Hepatocyte (in vitro differentiated cells): ENCODE measurements around the gene PROCR. TPM values are rescaled to one million over a fixed set of nuclear protein-coding genes. Genes with fewer than 3 reads are reported as not detected.

ENCODE experiments used
- DNase-seq: peaks from one replicate; pipeline ENCODE4 v3.0.0-alpha.2; 2016; ENCODE audit warnings: low spot score
- H2AFZ ChIP-seq: fragments of 200-600 bp; sonication (generic); 2 replicates; pipeline ENCODE4 v1.6.0; 2016; ENCODE audit warnings: antibody characterized with exemption, mild to moderate bottlenecking
- H3K27ac ChIP-seq: fragments of 200-600 bp; sonication (generic); 2 replicates; pipeline ENCODE4 v1.5.1; 2016; ENCODE audit warnings: mild to moderate bottlenecking
- H3K27me3 ChIP-seq: fragments of 200-600 bp; sonication (generic); 2 replicates; pipeline ENCODE4 v1.6.1; 2016
- H3K36me3 ChIP-seq: fragments of 200-600 bp; sonication (generic); replicated peaks from 2 replicates; pipeline ENCODE4 v1.5.1; 2016; ENCODE audit warnings: low read depth; ENCODE audit not compliant: insufficient read depth
- H3K4me1 ChIP-seq: fragments of 200-600 bp; sonication (generic); 2 replicates; pipeline ENCODE4 v1.5.1; 2016; ENCODE audit warnings: mild to moderate bottlenecking, moderate library complexity; ENCODE audit not compliant: insufficient read depth
- H3K4me2 ChIP-seq: fragments of 200-600 bp; sonication (generic); 2 replicates; pipeline ENCODE4 v1.6.0; 2016
- H3K4me3 ChIP-seq: fragments of 200-600 bp; sonication (generic); 2 replicates; pipeline ENCODE4 v1.5.1; 2016; ENCODE audit warnings: mild to moderate bottlenecking
- H3K79me2 ChIP-seq: fragments of 200-600 bp; sonication (generic); 2 replicates; pipeline ENCODE4 v1.6.0; 2017; ENCODE audit warnings: mild to moderate bottlenecking
- H3K9me2 ChIP-seq: fragments of 200-600 bp; sonication (generic); replicated peaks from 2 replicates; pipeline ENCODE4 v1.6.0; 2017; ENCODE audit warnings: mild to moderate bottlenecking; ENCODE audit not compliant: insufficient read depth
- H3K9me3 ChIP-seq: fragments of 200-600 bp; sonication (generic); 2 replicates; pipeline ENCODE4 v1.5.1; 2016; ENCODE audit warnings: low read depth, mild to moderate bottlenecking
- H4K20me1 ChIP-seq: fragments of 200-600 bp; sonication (generic); 2 replicates; pipeline ENCODE4 v1.6.0; 2016; ENCODE audit warnings: mild to moderate bottlenecking; ENCODE audit not compliant: insufficient read depth, poor library complexity, severe bottlenecking
- EZH2 ChIP-seq: fragments of 200-600 bp; sonication (generic); IDR thresholded peaks from 2 replicates; pipeline ENCODE4 v1.6.1; 2016; ENCODE audit warnings: antibody characterized with exemption, mild to moderate bottlenecking, borderline replicate concordance
- EZH2phosphoT487 ChIP-seq: fragments of 200-600 bp; sonication (generic); IDR thresholded peaks from one replicate; pipeline ENCODE4 v1.6.1; 2018; ENCODE audit warnings: antibody characterized with exemption, mild to moderate bottlenecking, low read depth, moderate library complexity; ENCODE audit not compliant: unreplicated experiment, severe bottlenecking
- WGBS: methylation state at CpG from one replicate; pipeline ENCODE4 v1.1.6; 2016; ENCODE audit warnings: low lambda C conversion rate; ENCODE audit errors: missing lambda C conversion rate; 5-methylcytosine and 5-hydroxymethylcytosine counted together
- polyA plus RNA-seq: library from polyadenylated mRNA; unstranded; fragments of >200 nt; fragmentation: Nextera tagmentation; extraction: Ambion mirVana; gene quantifications from 2 replicates; pipeline ENCODE4 v1.2.1, GENCODE V29; 2016
- total RNA-seq: library from RNA; depleted of rRNA; stranded (reverse); fragments of >200 nt; gene quantifications from 2 replicates; pipeline ENCODE4 v1.2.3, GENCODE V29; 2014
- TF ChIP-seq, protein P1 (sequence below): fragments of 200-600 bp; sonication (generic); IDR thresholded peaks from 2 replicates; pipeline ENCODE4 v1.5.1; 2016; ENCODE audit warnings: antibody characterized with exemption, mild to moderate bottlenecking; ENCODE audit not compliant: poor library complexity

The PROCR gene
- total and polyA plus RNA-seq, 2 experiments from 2014 or later, result 7.7 to 14.1 TPM

DNA sequence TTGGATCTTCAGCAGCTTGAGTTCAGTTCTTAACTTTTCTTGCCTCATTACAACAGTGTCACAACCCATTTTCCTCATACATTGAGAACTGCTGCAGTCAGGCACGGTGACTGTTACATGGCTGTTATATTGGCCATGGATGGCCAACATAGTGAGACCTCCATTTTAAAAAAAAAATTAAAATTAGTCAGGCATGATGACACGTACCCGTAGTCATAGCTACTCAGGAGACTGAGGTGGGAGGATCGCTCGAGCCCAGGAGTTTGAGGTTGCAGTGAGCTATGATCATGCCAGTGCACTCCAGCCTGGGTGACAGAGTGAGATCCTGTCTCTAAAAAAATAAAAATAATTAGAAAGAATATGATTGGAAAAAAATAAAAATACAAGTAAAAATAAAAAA is 44.7 kb downstream of the PROCR start:
- no peak for DNase-seq
- no peaks in the 10 kb centered on the region for H3K79me2 ChIP-seq
- H3K4me1 ChIP-seq, result no peaks in the 10 kb centered on the region
- H3K9me3 ChIP-seq, result no peaks in the 10 kb centered on the region
- H3K4me3 ChIP-seq, result no peak overlapping the region
- H4K20me1 ChIP-seq, result no peaks in the 10 kb centered on the region
- H3K36me3 ChIP-seq, result no peaks in the 10 kb centered on the region
- H3K27ac ChIP-seq, result no peak overlapping the region
- 94% methylated on average over 5 of the region's 5 CpGs for WGBS
- no peaks in the 10 kb centered on the region for H3K9me2 ChIP-seq
- H3K27me3 ChIP-seq, result no peaks in the 10 kb centered on the region
- TF ChIP-seq EZH2phosphoT487 (no peak), EZH2 (no peak)
- TF ChIP-seq, protein P1, sequence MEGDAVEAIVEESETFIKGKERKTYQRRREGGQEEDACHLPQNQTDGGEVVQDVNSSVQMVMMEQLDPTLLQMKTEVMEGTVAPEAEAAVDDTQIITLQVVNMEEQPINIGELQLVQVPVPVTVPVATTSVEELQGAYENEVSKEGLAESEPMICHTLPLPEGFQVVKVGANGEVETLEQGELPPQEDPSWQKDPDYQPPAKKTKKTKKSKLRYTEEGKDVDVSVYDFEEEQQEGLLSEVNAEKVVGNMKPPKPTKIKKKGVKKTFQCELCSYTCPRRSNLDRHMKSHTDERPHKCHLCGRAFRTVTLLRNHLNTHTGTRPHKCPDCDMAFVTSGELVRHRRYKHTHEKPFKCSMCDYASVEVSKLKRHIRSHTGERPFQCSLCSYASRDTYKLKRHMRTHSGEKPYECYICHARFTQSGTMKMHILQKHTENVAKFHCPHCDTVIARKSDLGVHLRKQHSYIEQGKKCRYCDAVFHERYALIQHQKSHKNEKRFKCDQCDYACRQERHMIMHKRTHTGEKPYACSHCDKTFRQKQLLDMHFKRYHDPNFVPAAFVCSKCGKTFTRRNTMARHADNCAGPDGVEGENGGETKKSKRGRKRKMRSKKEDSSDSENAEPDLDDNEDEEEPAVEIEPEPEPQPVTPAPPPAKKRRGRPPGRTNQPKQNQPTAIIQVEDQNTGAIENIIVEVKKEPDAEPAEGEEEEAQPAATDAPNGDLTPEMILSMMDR, result no peak
- no peak overlapping the region for H2AFZ ChIP-seq
- H3K4me2 ChIP-seq, result no peak overlapping the region

DNA sequence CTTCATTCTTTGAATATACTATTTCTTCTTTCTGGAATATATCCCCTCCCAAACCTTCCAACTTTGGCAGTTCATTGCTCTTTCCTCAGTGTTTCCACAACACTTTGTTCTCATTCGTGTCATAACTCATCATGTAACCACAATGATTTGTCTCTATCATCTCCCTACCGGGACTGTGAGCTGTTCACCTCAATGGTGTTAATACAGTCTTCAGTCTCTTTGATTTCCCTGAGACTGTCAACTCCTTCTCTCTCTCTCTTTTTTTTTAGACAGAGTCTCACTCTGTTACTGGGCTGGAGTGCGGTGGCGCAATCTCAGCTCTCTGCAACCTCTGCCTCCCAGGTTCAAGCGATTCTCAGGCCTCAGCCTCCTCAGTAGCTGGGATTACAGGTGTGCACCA is 52.1 kb downstream of the PROCR start:
- Histone ChIP-seq H3K36me3 (no peaks in the 10 kb centered on the region), H3K27me3 (peaks cover 48% of the 10 kb centered on the region), H3K4me1 (no peaks in the 10 kb centered on the region), H4K20me1 (peaks cover 3% of the 10 kb centered on the region), H3K9me3 (no peaks in the 10 kb centered on the region), H3K4me3 (no peak overlapping the region), H3K27ac (no peak overlapping the region), H3K4me2 (no peak overlapping the region), H2AFZ (no peak overlapping the region), H3K9me2 (no peaks in the 10 kb centered on the region), H3K79me2 (no peaks in the 10 kb centered on the region)
- TF ChIP-seq EZH2 (no peak), EZH2phosphoT487 (no peak)
- TF ChIP-seq, protein P1, result no peak
- no peak for DNase-seq
- 98% methylated on average over 5 of the region's 5 CpGs for WGBS

DNA sequence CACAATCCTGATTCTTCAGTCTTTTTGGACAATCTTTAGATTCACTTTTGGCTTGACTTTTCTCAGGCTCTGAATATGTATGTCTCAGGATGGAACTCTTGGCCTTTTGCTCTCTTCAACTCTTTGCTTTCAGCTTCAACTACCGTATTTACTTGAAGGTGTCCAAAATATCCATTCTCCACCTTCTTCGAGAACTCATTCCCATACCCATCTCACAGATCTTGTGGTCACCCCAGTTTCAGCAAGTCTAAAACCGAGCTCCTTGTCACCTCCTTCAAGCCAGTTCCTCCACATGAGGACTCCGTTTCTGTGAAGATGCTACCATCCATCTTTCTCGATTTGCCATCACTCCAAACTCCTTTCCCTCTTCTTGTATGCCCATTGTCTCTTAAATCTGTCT is 52.7 kb downstream of the PROCR start:
- no peaks in the 10 kb centered on the region for H3K9me2 ChIP-seq
- peaks cover 3% of the 10 kb centered on the region for H4K20me1 ChIP-seq
- DNase-seq, result no peak
- no peak overlapping the region for H3K27ac ChIP-seq
- H3K4me2 ChIP-seq, result no peak overlapping the region
- H3K4me3 ChIP-seq, result no peak overlapping the region
- TF ChIP-seq EZH2 (no peak), EZH2phosphoT487 (no peak)
- TF ChIP-seq, protein P1, result no peak
- H3K79me2 ChIP-seq, result no peaks in the 10 kb centered on the region
- 89% methylated on average over 5 of the region's 5 CpGs for WGBS
- peaks cover 50% of the 10 kb centered on the region for H3K27me3 ChIP-seq
- no peaks in the 10 kb centered on the region for H3K36me3 ChIP-seq
- H3K4me1 ChIP-seq, result no peaks in the 10 kb centered on the region
- no peak overlapping the region for H2AFZ ChIP-seq
- no peaks in the 10 kb centered on the region for H3K9me3 ChIP-seq
